ENCODE measurements around the gene CCDC148. TPM values are rescaled to one million over a fixed set of nuclear protein-coding genes. Genes with fewer than 3 reads are reported as not detected.

CCDC148 gene
- total RNA-seq, 4 donors from 2014 or later: 0.19 to 0.31 TPM; not detected in 2

DNA sequence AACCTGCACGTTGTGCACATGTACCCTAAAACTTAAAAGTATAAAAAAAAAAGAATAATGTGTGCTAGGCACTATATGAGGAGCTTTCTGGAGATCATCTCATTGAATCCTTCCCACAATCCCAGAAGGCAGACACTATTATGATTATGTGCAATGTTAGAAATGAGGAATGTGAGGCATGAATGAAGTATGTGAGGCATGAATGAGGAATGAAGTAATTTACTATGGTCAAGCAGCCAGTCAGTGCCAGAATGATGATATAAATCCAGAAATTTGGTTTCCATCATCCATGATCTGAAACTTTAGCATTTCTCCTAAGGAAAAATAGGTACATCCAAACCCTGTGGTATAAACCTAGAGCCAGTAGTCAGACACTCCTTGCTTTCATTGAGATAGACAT is 42.0 kb downstream of the CCDC148 start:
- Histone ChIP-seq H3K4me1 (no peaks in the 10 kb centered on the region), H3K27me3 (no peaks in the 10 kb centered on the region), H3K27ac (no peak overlapping the region), H3K9me3 (peaks cover 0 to 20% (median 6%) of the 10 kb centered on the region in 3 donors), H3K4me3 (no peak overlapping the region), H3K36me3 (no peaks in the 10 kb centered on the region)
- DNase-seq: no peak
- 58 to 92% methylated on average over 1 of the region's 1 CpG for WGBS, 2 donors
- intact Hi-C loops (cut with DNase I): no loop called here
- TF ChIP-seq, protein P1, sequence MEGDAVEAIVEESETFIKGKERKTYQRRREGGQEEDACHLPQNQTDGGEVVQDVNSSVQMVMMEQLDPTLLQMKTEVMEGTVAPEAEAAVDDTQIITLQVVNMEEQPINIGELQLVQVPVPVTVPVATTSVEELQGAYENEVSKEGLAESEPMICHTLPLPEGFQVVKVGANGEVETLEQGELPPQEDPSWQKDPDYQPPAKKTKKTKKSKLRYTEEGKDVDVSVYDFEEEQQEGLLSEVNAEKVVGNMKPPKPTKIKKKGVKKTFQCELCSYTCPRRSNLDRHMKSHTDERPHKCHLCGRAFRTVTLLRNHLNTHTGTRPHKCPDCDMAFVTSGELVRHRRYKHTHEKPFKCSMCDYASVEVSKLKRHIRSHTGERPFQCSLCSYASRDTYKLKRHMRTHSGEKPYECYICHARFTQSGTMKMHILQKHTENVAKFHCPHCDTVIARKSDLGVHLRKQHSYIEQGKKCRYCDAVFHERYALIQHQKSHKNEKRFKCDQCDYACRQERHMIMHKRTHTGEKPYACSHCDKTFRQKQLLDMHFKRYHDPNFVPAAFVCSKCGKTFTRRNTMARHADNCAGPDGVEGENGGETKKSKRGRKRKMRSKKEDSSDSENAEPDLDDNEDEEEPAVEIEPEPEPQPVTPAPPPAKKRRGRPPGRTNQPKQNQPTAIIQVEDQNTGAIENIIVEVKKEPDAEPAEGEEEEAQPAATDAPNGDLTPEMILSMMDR (IDR thresholded peaks at IDR 0.05): no peak
- TF ChIP-seq POLR2A (IDR thresholded peaks at IDR 0.05): no peak

DNA sequence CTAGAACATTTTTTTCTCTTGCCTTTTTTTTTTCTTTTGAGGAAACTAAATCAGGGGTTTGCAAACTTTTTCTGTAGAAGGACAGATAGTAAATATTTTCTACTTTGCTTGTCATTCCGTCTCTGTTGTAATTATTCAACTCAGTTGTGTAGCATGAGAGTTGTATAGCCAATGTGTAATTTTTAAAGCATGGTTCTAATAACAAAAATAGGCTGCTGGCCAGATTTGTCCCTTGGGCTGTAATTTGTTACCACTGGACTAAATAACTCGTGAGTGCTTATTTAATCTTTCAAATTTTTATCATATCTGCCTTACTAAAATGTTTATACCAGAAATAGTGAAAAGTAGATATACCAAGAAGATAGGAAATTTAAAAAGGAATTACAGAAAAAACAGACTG is 43.0 kb downstream of the CCDC148 start:
- Histone ChIP-seq H3K4me1 (no peaks in the 10 kb centered on the region), H3K36me3 (no peaks in the 10 kb centered on the region), H3K27me3 (no peaks in the 10 kb centered on the region), H3K4me3 (no peak overlapping the region), H3K27ac (no peak overlapping the region), H3K9me3 (peaks cover 0 to 20% (median 6%) of the 10 kb centered on the region in 3 donors)
- TF ChIP-seq, protein P1 (IDR thresholded peaks at IDR 0.05): no peak
- TF ChIP-seq POLR2A (IDR thresholded peaks at IDR 0.05): no peak
- intact Hi-C loops (cut with DNase I): no loop called here
- DNase-seq: no peak
- 57 to 65% methylated on average over 2 of the region's 2 CpGs for WGBS, 2 donors

DNA sequence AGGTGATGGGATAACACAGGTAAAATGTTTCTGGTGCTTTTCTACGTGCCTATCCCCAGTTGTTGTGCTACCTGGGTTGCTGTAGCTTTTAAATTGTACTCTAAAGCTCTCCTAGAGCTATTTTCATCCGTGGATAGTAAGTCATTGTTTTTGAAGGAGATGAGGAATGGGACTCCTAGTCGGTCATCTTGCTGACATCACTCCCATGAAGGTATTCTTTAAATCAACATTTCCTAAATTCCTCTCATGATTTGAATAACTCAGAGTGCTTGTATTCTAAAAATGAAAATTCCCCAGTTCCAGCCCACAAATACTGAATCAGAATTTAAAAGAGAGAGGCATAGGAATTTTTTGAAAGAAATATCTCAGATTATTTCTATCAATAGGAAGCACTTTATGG is 44.3 kb downstream of the CCDC148 start:
- H3K4me3 ChIP-seq: no peak overlapping the region
- H3K27ac ChIP-seq: no peak overlapping the region
- intact Hi-C loops (cut with DNase I): no loop called here
- no peaks in the 10 kb centered on the region for H3K4me1 ChIP-seq
- peaks cover 0 to 20% (median 6%) of the 10 kb centered on the region in 3 donors for H3K9me3 ChIP-seq
- no peak for TF ChIP-seq POLR2A (IDR thresholded peaks at IDR 0.05)
- TF ChIP-seq, protein P1 (IDR thresholded peaks at IDR 0.05): no peak
- no peak for DNase-seq
- 50 to 61% methylated on average over 3 of the region's 3 CpGs for WGBS, 2 donors
- H3K36me3 ChIP-seq: no peaks in the 10 kb centered on the region
- no peaks in the 10 kb centered on the region for H3K27me3 ChIP-seq

DNA sequence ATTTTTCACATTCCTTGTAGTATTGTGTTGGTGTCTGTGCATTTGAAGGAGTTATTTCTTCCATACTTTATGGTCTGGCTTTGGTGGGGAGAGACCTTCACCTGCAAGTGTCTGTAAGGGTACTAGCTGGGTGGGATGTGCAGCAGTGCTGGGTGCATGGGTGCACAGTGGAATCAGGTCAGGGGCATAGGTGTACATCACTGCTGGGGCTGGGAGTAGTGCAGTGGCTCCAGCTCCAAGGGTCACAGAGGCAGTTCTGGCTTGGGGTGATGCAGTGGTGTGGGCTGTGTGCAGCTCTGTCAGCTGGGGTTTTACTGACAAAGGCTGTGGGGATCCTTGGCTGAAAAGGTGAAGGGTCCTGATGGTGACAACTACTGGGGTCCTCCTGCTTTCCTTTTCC is 44.8 kb downstream of the CCDC148 start:
- no peak for DNase-seq
- intact Hi-C loops (cut with DNase I): no loop called here
- no peak overlapping the region for H3K4me3 ChIP-seq
- no peaks in the 10 kb centered on the region for H3K4me1 ChIP-seq
- H3K36me3 ChIP-seq: no peaks in the 10 kb centered on the region
- H3K27me3 ChIP-seq: no peaks in the 10 kb centered on the region
- H3K27ac ChIP-seq: no peak overlapping the region
- no peak for TF ChIP-seq POLR2A (IDR thresholded peaks at IDR 0.05)
- TF ChIP-seq, protein P1 (IDR thresholded peaks at IDR 0.05): no peak
- peaks cover 0 to 20% (median 6%) of the 10 kb centered on the region in 3 donors for H3K9me3 ChIP-seq

DNA sequence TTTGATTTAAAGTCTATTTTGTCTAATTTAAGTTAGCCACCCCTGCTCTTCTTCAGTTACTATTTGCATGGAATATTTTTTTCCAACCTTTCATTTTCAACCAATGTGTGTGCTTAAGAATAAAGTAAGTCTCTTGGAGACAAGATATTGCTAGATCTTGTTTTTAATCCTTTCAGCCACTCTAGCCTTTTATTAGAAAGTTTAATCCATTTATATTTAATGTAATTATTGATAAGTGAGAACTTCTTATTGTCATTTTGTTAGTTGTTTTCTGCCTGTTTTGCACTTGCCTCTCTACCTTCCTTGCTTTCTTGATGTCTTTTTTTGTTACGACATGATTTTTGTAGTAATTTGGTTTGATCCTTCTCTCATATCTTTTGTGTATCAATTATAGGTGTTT is 46.4 kb downstream of the CCDC148 start:
- no peaks in the 10 kb centered on the region for H3K27me3 ChIP-seq
- intact Hi-C loops (cut with DNase I): no loop called here
- H3K4me3 ChIP-seq: no peak overlapping the region
- WGBS, 2 donors: 90 to 91% methylated on average over 1 of the region's 1 CpG
- TF ChIP-seq, protein P1 (IDR thresholded peaks at IDR 0.05): no peak
- TF ChIP-seq POLR2A (IDR thresholded peaks at IDR 0.05): no peak
- DNase-seq: no peak
- no peak overlapping the region for H3K27ac ChIP-seq
- H3K4me1 ChIP-seq: no peaks in the 10 kb centered on the region
- H3K36me3 ChIP-seq: no peaks in the 10 kb centered on the region
- peaks cover 0 to 12% (median 0%) of the 10 kb centered on the region in 3 donors for H3K9me3 ChIP-seq

Data from esophagus squamous epithelium (tissue), 5 donors.